Suppressor macrophage (primary cell): Measurements from ENCODE around the gene ARV1.
A peak's percentile ranks its signal among the peaks of the same experiment; 100 is the strongest.
"Not testable (repeated sequence)": the region's sequence is repeated elsewhere in the genome, so short reads cannot be mapped to it uniquely, and the experiment has no call there.

Experiments used
- DNase-seq, 4 experiments: peaks; one replicate each; pipeline ENCODE4 v3.0.0-alpha.2; 2020 to 2022

ARV1 gene

GRCh38 chr1:231020139-231020601 is 41.3 kb downstream of the ARV1 start:
- DNase-seq: peak; percentile 8 to 48 (median 19)

GRCh38 chr1:231020816-231021215 is 41.9 kb downstream of the ARV1 start:
- peak in 1 of 4 experiments; percentile 23 for DNase-seq

- peak; percentile 29 to 57 (median 39) for DNase-seq
These were observed 42.7 kb downstream of the ARV1 start for GRCh38 chr1:231021540-231022031.

GRCh38 chr1:231022543-231022942 is 43.6 kb downstream of the ARV1 start:
- DNase-seq: not testable (repeated sequence)

- DNase-seq: no peak
These were observed 44.3 kb downstream of the ARV1 start for GRCh38 chr1:231023150-231023549.

GRCh38 chr1:231026576-231026975 is 47.7 kb downstream of the ARV1 start:
- no peak for DNase-seq

- peak; percentile 40 to 62 (median 53) for DNase-seq
These were observed 48.4 kb downstream of the ARV1 start for GRCh38 chr1:231027136-231027925.

GRCh38 chr1:231027971-231028370 is 49.1 kb downstream of the ARV1 start:
- no peak for DNase-seq

GRCh38 chr1:231028682-231029081 is 49.8 kb downstream of the ARV1 start:
- DNase-seq: peak in 2 of 4 experiments; percentile 13 to 28

GRCh38 chr1:231029247-231029646 is 50.4 kb downstream of the ARV1 start:
- not testable (repeated sequence) for DNase-seq

GRCh38 chr1:231029841-231030240 is 50.9 kb downstream of the ARV1 start:
- DNase-seq: no peak

GRCh38 chr1:231032963-231033362 is 54.1 kb downstream of the ARV1 start:
- DNase-seq: peak in 3 of 4 experiments; percentile 14 to 33 (median 24)

GRCh38 chr1:231035799-231036198 is 56.9 kb downstream of the ARV1 start:
- DNase-seq: no peak

- DNase-seq: peak; percentile 55 to 86 (median 76)
These were observed 57.5 kb downstream of the ARV1 start for GRCh38 chr1:231036416-231036815.

GRCh38 chr1:231037585-231038517 is 59.0 kb downstream of the ARV1 start:
- DNase-seq: no peak

GRCh38 chr1:231039161-231040018 is 60.5 kb downstream of the ARV1 start:
- peak; percentile 33 to 75 (median 60) for DNase-seq

GRCh38 chr1:231040019-231040799 is 61.3 kb downstream of the ARV1 start, which contains the start of gene FAM89A:
Gene FAM89A (minus strand): TSS chr1:231040254. CDS start chr1:231040211, 43 bp downstream.
- DNase-seq: peak; percentile 59 to 88 (median 74)

- DNase-seq: peak in 1 of 4 experiments; percentile 17
These were observed 62.2 kb downstream of the ARV1 start for GRCh38 chr1:231040800-231041718.

GRCh38 chr1:231041719-231042261 is 62.9 kb downstream of the ARV1 start:
- no peak for DNase-seq

- no peak for DNase-seq
These were observed 65.7 kb downstream of the ARV1 start for GRCh38 chr1:231044588-231044987.
